SU-DHL-6 (cell line): ENCODE results near the gene GNG7.

Experiments used
- EZH2phosphoT487 ChIP-seq: fragments of 200-600 bp; sonication (generic), shearing (Covaris generic); conservative IDR thresholded peaks from 2 replicates; pipeline ENCODE4 v1.6.1; 2018; ENCODE audit warnings: mild to moderate bottlenecking, antibody characterized with exemption, low read length, moderate library complexity, mixed read lengths
- TF ChIP-seq, protein P1 (sequence below): fragments of 200-600 bp; sonication (generic); IDR thresholded peaks from one replicate; pipeline ENCODE4 v1.5.1; 2017; ENCODE audit warnings: antibody characterized with exemption, mild to moderate bottlenecking, low read length, moderate library complexity; ENCODE audit not compliant: insufficient read depth, poor library complexity, severe bottlenecking

GRCh38 chr19:2751438-2751830 lies 48.9 kb upstream of the GNG7 start:
- TF ChIP-seq, protein P1, sequence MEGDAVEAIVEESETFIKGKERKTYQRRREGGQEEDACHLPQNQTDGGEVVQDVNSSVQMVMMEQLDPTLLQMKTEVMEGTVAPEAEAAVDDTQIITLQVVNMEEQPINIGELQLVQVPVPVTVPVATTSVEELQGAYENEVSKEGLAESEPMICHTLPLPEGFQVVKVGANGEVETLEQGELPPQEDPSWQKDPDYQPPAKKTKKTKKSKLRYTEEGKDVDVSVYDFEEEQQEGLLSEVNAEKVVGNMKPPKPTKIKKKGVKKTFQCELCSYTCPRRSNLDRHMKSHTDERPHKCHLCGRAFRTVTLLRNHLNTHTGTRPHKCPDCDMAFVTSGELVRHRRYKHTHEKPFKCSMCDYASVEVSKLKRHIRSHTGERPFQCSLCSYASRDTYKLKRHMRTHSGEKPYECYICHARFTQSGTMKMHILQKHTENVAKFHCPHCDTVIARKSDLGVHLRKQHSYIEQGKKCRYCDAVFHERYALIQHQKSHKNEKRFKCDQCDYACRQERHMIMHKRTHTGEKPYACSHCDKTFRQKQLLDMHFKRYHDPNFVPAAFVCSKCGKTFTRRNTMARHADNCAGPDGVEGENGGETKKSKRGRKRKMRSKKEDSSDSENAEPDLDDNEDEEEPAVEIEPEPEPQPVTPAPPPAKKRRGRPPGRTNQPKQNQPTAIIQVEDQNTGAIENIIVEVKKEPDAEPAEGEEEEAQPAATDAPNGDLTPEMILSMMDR = no peak
- no peak for TF ChIP-seq EZH2phosphoT487
